A549 treated with GW870086 at 1 μM for 4 hours (cell line): ENCODE measurements around the gene ECI2. TPM values are rescaled to one million over a fixed set of nuclear protein-coding genes. Genes with fewer than 3 reads are reported as not detected.

Experiments used
- total RNA-seq: library from RNA; stranded (reverse); fragments of 200-300 nt; extraction: Qiagen RNA extraction; gene quantifications from 5 replicates; pipeline ENCODE4 v1.2.3, GENCODE V29; 2022; ENCODE audit warnings: low read depth

Gene ECI2
- total RNA-seq, result 43.0 to 57.4 TPM (median 52.2 TPM) in 5 replicates

GRCh38 chr6:4134841-4135664 lies at the start of gene ECI2:
TSS of gene ECI2 (minus strand) at chr6:4135575. CDS start at chr6:4135560, 15 bp downstream.

DNA sequence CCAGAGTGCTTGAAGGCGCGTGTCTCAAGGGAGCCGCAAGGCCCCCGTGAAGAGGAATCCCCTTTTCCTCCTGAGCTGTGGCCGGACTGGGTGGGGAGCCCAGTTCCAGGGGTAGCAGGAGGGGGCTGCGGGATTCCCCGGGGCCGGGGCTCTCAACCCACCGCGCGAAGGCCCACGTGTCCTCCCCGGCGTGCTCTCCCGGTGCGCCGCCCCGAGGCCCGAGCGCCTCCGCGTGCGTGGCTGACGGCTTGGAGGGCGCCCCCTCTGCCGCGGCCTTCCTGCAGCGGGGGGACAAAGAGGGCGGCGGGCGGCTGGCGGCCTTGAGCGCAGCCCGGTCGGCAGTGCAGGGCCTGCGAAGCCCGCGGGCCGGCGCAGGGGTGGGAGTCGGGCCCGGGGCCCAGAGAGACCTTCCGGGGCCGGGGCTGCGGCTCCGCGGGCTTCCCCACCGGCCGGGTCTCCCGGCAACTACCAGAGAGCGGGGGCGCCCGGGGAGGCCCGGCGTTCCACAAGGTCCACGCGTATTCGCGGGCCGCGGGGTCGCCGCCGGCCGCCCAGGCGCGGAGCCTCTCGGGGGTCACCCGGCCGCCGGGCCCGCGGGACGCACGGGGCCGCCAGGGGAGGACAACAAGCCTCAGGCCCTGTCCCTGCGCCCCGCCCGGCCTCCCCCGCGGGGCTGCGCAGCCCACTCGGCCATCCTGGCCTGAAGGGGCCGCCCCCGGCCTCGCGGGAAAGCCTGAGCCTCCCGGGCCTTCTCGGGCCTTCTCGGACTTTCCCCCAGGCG lies 56.5 kb downstream of the ECI2 start, which contains the start of gene FAM217A:
FAM217A (minus strand) TSS at position 447 of the 781 bp plus-strand sequence. CDS start 1,723 bp downstream, outside the sequence.

Other genes starting within 250 kb of the ECI2 start
- gene FAM217A, start 56.4 kb downstream of the ECI2 start, total RNA-seq, result not detected in 5 replicates